Measurements from ENCODE around the gene BMP7.

DNA sequence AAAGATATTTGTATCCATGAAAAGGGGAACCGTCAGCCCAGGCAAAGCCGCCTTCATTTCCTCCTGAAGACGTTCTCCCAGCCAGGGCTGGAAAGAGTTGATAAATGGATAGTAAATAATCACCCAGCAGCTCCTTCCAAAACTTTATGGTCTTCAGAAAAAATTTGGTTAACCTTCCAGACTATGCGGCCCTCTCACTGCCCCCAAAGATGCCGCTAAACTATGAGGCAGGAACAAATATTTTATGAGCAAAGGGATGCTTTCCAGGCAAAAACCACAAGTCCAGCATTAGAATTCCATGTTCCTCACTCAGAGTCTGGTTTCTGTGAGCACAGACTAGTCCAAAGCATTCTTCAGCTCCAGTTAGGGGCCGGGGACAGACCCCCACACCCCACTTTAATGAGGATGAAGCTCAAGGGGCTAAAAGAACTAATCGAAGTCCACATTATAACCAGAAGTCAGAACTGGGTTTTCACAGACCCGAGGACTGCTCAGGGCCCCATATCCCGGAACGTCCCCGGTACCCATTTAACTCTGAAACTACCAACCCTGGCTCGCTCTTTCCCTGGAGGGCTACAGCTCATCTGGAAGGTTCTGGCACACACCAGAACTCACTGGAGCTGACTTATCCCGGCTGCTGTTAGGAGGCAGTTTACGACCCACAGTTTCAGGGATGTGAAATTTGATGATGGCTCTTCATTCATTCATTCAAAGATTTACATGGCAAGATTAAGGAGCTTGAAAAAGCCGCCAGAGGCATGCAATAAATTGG is 29.4 kb downstream of the BMP7 start:
- TF ChIP-seq, protein P1, sequence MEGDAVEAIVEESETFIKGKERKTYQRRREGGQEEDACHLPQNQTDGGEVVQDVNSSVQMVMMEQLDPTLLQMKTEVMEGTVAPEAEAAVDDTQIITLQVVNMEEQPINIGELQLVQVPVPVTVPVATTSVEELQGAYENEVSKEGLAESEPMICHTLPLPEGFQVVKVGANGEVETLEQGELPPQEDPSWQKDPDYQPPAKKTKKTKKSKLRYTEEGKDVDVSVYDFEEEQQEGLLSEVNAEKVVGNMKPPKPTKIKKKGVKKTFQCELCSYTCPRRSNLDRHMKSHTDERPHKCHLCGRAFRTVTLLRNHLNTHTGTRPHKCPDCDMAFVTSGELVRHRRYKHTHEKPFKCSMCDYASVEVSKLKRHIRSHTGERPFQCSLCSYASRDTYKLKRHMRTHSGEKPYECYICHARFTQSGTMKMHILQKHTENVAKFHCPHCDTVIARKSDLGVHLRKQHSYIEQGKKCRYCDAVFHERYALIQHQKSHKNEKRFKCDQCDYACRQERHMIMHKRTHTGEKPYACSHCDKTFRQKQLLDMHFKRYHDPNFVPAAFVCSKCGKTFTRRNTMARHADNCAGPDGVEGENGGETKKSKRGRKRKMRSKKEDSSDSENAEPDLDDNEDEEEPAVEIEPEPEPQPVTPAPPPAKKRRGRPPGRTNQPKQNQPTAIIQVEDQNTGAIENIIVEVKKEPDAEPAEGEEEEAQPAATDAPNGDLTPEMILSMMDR (IDR thresholded peaks at IDR 0.05; ENCODE audit: control extremely low read depth in 1 of 3, insufficient read depth in 1 of 3, low read depth in 1 of 3, low read length in 3 of 3) = no peak
- no peak for TF ChIP-seq RAD21 (IDR thresholded peaks at IDR 0.05 in 1 of 2, conservative IDR thresholded peaks at IDR 0.05 in 1 of 2; ENCODE audit: low read depth in 2 of 2, low read length in 2 of 2)

All from H1 (cell line).